HG02623 (cell line): Measurements from ENCODE around the gene BLOC1S2.
"Not testable (repeated sequence)": the region's sequence is repeated elsewhere in the genome, so short reads cannot be mapped to it uniquely, and the experiment has no call there.

ENCODE experiments used
- ATAC-seq: cut with Tn5 transposase; IDR thresholded peaks from one replicate; pipeline ENCODE4 v1.9.1; 2021; ENCODE audit warnings: moderate library complexity; ENCODE audit not compliant: unreplicated experiment

Gene BLOC1S2

DNA sequence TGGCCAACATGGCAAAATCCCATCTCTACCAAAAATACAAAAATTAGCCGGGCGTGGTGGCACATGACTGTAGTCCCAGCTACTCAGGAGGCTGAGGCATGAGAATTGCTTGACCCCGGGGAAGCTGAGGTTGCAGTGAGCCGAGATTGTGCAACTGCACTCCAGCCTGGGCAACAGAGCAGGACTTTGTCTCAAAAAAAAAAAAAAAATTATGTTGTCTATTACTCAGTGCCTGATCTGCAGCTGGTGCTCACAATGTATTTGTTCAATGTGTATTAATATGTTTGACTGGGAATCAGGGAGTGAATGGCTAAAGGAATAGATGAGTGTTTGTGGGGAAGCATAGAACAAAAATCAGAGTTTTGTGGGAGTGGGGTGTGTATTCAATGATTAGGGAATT is 5.8 kb upstream of the BLOC1S2 start:
- not testable (repeated sequence) for ATAC-seq

GRCh38 chr10:100291356-100291755 is 4.9 kb upstream of the BLOC1S2 start:
- no peak for ATAC-seq

GRCh38 chr10:100289641-100290040 is 3.2 kb upstream of the BLOC1S2 start:
- no peak for ATAC-seq

DNA sequence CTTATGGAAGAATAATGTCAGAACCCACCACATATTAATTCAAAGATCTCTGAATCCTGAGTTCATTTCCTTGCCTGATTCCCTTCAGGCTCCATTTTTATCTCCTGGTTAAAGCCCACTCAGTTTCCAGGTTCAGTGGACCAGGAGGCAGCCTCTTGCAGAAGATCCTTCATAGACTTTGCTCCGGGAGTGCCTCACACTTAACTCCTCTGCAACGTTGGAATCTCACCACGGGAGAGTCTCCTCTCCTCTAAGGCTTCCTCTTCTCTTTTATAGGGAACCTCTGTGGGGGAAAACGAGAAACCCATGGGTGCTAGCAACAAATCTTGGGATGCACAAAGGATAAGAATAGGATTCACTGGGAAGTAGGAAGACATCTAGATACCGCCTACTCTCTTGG is 1.7 kb upstream of the BLOC1S2 start:
- no peak for ATAC-seq

GRCh38 chr10:100287756-100288155 is 1.3 kb upstream of the BLOC1S2 start:
- no peak for ATAC-seq

- ATAC-seq, result not testable (repeated sequence)
Observed at GRCh38 chr10:100285326-100285725, 1.2 kb downstream of the BLOC1S2 start.

- ATAC-seq, result no peak
Observed at GRCh38 chr10:100282907-100283306, 3.6 kb downstream of the BLOC1S2 start.

GRCh38 chr10:100276971-100277370 is 9.5 kb downstream of the BLOC1S2 start:
- ATAC-seq, result not testable (repeated sequence)

GRCh38 chr10:100267239-100268104 is 19.0 kb downstream of the BLOC1S2 start, which contains the start of gene CWF19L1:
Gene CWF19L1, minus strand, starts transcription at chr10:100267638. Its CDS starts 45 bp downstream, at chr10:100267593.
- ATAC-seq, result peak; percentile 77

- ATAC-seq, result no peak
Observed at GRCh38 chr10:100265821-100266485, 20.5 kb downstream of the BLOC1S2 start.

GRCh38 chr10:100254191-100254590 is 32.3 kb downstream of the BLOC1S2 start:
- ATAC-seq, result no peak

GRCh38 chr10:100253041-100253440 is 33.4 kb downstream of the BLOC1S2 start:
- no peak for ATAC-seq

DNA sequence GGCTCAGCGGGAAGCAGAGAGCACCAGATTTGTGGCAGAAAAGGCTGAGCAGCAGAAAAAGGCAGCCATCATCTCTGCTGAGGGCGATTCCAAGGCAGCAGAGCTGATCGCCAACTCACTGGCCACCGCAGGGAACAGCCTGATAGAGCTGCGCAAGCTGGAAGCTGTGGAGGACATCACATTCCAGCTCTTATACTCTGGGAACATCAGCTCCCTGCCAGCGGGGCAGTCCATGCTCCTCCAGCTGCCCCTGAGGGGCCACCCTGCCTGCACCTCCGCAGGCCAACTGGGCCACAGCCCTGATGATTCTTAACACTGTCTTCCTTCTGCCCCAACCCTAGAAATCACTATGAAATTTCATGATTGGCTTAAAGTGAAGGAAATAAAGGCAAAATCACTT is 37.7 kb downstream of the BLOC1S2 start:
- ATAC-seq, result no peak

- ATAC-seq, result no peak
Observed at GRCh38 chr10:100245484-100246220, 40.8 kb downstream of the BLOC1S2 start.

GRCh38 chr10:100239851-100240250 is 46.6 kb downstream of the BLOC1S2 start:
- no peak for ATAC-seq

DNA sequence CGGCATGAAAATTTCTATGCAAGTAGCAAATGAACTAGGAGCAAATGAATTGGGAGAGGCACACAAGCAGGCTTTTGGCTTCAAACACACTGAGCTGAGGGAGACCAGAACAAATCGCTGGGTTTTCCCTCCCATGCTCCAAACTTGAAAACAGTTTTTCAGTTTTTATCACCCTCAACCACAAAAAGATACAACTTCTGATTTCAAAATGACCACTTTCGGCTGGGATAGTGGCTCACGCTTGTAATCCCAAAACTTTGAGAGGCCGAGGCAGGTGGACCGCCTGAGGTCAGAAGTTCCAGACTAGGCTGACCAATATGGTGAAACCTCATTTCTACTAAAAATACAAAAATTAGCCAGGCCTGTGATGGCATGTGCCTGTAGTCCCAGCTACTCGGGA is 48.1 kb downstream of the BLOC1S2 start:
- ATAC-seq, result no peak

GRCh38 chr10:100232101-100232500 is 54.4 kb downstream of the BLOC1S2 start:
- ATAC-seq, result no peak

- no peak for ATAC-seq
Observed at GRCh38 chr10:100229819-100230422, 56.6 kb downstream of the BLOC1S2 start.

DNA sequence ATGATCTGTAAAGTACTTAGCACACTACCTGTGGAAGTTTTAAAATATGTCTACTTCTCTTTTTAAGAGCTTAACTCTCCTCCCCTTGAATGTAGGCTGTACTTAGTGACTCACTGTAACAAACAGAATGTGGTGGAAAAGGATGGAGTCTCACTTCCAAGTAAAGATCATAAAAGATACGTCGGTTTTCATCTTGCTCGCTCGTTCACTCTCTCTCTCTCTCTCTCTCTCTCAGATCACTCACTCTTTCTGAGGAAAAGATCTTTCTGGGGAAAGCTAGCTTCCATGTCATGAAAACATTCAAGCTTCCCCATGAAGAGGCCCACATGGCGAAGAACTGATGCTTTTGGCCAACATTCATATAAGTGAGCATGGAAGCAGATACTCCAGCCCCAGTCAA is 62.6 kb downstream of the BLOC1S2 start:
- no peak for ATAC-seq
